Astrocyte of the cerebellum (primary cell): Measurements from ENCODE around the gene NUDT8.
"Not testable (repeated sequence)": the region's sequence is repeated elsewhere in the genome, so short reads cannot be mapped to it uniquely, and the experiment has no call there.

ENCODE experiments used
- DNase-seq: peaks from one replicate; pipeline ENCODE4 v3.0.0-alpha.2; 2011; ENCODE audit warnings: low read depth
- H3K4me3 ChIP-seq: 2 replicates; pipeline ENCODE4 v1.5.1; 2011; ENCODE audit warnings: mild to moderate bottlenecking, low read depth, low read length, moderate library complexity
- CTCF ChIP-seq: IDR thresholded peaks from 2 replicates; pipeline ENCODE4 v1.5.1; 2012; ENCODE audit warnings: low read length, low read depth, moderate library complexity, mild to moderate bottlenecking; ENCODE audit errors: missing control alignments
- in situ Hi-C: cut with HindIII; loops from 2 replicates; pipeline ENCODE4 v1.10.0; 2017; ENCODE audit warnings: low sequenced_read_pairs

The NUDT8 gene

DNA sequence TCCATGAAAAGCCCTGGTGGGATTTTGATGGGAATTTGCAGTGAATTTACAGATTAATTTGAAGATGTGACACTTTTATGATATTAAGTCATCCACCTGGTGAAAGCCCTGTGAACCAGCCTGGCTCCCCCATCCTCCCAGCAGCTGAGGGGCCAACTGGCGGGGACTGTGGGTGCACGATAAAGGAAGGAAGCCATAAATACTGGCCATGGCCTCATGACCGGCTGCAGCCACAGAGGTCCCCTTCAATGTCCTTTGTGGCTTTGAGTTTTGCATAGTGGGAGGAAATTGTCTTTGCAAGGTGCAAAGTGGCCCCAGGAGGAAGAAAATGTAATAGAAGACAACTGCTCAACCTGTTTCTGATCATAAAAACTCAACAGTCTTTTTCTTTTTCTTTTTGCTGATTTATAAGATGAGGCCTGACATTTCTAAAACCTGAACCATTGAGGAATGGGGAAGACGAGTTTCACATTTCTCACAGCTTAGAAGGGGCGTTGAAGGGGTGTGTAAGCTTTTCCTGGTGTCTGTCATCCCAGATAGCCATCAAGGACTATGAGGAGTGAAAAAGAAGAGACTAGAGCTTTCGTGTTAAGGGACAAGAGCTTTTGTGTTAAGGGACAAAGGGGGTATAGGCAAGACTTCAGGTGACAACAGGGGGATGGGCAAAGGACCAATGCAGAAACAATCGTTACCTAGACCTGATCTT lies 29.3 kb downstream of the NUDT8 start:
- no peak for TF ChIP-seq CTCF
- in situ Hi-C loops = no loop called here
- no peak for DNase-seq
- H3K4me3 ChIP-seq = no peak overlapping the region

- no peak for TF ChIP-seq CTCF
- no peak overlapping the region for H3K4me3 ChIP-seq
- in situ Hi-C loops = no loop called here
- DNase-seq = no peak
Measured at GRCh38 chr11:67599149-67599548, 30.6 kb downstream of the NUDT8 start.

DNA sequence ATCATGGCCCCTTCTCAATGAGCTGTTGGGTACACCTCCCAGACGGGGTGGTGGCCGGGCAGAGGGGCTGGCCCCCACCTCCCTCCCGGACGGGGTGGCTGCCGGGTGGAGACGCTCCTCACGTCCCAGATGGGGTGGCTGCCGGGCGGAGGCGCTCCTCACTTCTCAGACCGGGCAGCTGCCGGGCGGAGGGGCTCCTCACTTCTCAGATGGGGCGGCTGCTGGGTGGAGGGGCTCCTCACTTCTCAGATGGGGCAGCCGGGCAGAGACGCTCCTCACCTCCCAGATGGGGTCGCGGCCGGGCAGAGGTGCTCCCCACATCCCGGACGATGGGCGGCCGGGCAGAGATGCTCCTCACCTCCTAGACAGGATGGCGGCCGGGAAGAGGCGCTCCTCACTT lies 31.8 kb downstream of the NUDT8 start:
- DNase-seq, in situ Hi-C loops, H3K4me3 ChIP-seq: not testable (repeated sequence)

DNA sequence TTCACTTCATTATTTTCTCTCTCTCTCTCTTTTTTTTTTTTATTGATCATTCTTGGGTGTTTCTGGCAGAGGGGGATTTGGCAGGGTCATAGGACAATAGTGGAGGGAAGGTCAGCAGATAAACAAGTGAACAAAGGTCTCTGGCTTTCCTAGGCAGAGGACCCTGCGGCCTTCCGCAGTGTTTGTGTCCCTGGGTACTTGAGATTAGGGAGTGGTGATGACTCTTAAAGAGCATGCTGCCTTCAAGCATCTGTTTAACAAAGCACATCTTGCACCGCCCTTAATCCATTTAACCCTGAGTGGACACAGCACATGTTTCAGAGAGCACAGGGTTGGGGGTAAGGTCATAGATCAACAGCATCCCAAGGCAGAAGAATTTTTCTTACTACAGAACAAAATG lies 32.3 kb downstream of the NUDT8 start:
- DNase-seq, in situ Hi-C loops, H3K4me3 ChIP-seq: not testable (repeated sequence)

DNA sequence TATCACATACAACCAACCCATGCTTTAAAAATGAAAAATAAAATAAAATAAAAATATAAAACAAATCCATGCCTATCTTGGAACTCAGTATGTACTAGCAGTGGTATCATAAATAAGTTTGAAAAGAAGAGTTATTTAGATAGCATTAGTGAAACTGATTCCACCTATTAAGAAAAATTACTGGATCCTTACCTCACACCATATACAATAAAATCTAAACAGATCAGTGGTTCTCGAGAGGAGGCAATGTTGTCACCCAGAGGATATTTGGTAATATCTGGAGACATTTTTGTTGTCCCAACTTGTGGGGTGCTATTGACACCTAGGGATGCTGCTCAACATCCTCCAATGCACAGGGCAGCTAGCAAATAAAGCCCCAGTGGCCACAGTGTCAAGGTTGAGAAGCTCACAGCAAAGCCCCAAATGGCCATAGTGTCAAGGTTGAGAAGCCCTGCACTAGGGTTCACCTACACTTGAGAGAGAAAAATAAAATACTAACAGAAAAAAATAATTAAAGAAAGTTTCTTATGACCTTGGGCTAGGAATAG lies 32.9 kb downstream of the NUDT8 start:
- DNase-seq = no peak
- no peak for TF ChIP-seq CTCF
- H3K4me3 ChIP-seq = no peak overlapping the region
- in situ Hi-C loops = no loop called here

DNA sequence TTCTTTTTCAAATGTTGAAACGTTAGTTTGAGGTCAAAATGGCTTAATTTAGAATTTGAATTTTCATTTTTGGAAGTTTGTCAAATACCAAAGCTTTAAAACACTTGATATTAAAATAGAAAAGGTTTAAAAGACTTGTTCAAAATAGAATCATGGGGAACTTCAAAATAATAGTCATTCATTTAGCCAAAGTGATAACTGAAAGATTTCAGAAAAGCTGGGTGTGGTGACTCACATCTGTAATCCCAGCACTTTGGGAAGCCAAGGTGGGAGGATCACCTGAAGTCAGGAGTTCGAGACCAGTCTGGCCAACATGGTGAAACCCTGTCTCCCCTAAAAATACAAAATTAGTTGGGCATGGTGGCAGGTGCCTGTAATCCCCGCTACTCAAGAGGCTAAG lies 35.3 kb downstream of the NUDT8 start:
- in situ Hi-C loops = no loop called here
- no peak overlapping the region for H3K4me3 ChIP-seq
- no peak for DNase-seq
- TF ChIP-seq CTCF = no peak

GRCh38 chr11:67593565-67593905 lies 36.2 kb downstream of the NUDT8 start:
- no peak overlapping the region for H3K4me3 ChIP-seq
- no peak for TF ChIP-seq CTCF
- in situ Hi-C loops = no loop called here
- no peak for DNase-seq
